ENCODE measurements around the gene ATF6.

The ATF6 gene

DNA sequence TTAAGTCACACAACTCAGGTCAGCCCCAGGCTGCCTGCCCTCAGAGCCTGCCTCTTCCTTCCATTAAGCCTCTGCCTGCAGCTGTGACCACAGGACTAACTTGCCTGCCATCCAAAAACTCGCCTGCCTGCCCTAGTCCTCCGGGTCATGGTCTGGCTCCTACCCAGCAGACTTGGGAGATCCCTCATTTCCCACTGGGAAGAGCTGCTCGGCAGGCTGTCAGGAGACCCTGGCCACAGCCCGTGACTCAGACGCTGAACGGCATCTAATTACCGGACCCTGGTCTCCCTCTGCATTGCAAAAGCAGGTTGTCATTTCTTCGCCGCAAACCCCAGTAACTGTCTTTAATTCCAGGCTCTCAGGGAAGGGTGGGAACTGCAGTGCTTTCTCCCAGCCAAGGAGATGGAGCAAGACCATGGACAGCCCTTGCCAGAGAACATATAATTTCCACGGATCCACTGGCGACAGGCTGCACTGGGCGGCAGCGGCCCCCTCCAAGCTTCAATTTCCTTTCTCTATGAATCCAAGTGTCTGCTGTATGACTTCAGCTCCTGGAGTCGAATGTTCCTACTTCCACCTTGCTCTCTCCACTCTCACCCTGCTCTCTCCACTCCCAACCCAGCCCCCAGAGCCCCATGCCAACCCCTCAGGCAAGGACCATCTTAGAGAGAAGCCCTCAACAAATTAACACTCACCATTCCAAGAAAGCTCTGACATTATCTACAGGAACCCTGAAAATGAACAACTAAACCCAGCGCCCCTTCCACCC, 237.1 kb downstream of the ATF6 start:
- TF ChIP-seq FOXK2 (IDR thresholded peaks at IDR 0.05) = no peak
- no peak for TF ChIP-seq SUZ12 (IDR thresholded peaks at IDR 0.05)
- TF ChIP-seq CTBP1 (IDR thresholded peaks at IDR 0.05; ENCODE audit: borderline replicate concordance) = no peak
- no peak for TF ChIP-seq SP1 (IDR thresholded peaks at IDR 0.05)
- no peak for DNase-seq (ENCODE audit: extremely low spot score)
- POLR2A ChIA-PET = no interaction called here
- CTCF ChIA-PET = no interaction called here

DNA sequence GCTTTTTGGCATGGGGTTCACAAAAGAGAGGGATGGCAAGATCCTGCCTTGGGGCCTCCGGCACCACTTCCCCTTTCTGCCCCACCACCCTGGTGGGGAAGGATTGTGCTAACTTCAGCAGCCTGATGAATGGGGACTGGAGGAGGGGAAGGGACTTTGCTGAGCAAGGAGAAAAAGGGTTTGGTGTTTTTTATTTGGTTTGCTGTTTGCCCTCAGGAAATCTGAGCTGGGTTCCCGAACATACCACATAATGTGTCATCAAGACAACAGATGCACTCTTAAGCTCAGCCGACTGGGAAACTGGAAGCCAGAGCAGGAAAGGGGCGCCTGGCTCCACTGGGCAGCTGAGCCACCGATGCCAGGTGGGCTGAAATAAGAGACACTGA, 237.7 kb downstream of the ATF6 start:
- DNase-seq (ENCODE audit: extremely low spot score) = no peak
- ChIA-PET POLR2A (no interaction called here), CTCF (no interaction called here)
- no peak for TF ChIP-seq SUZ12 (IDR thresholded peaks at IDR 0.05)
- no peak for TF ChIP-seq HDGF (IDR thresholded peaks at IDR 0.05; ENCODE audit: borderline replicate concordance)
- no peak for TF ChIP-seq SP1 (IDR thresholded peaks at IDR 0.05)
- TF ChIP-seq ARNT (IDR thresholded peaks at IDR 0.05) = no peak
- no peak for TF ChIP-seq ELF4 (IDR thresholded peaks at IDR 0.05)
- no peak for TF ChIP-seq FOXA1 (IDR thresholded peaks at IDR 0.05)
- no peak for TF ChIP-seq NFRKB (IDR thresholded peaks at IDR 0.05)
- no peak for TF ChIP-seq TARDBP (IDR thresholded peaks at IDR 0.05)
- no peak for TF ChIP-seq FOXK2 (IDR thresholded peaks at IDR 0.05)
- no peak for TF ChIP-seq FOXM1 (IDR thresholded peaks at IDR 0.05; ENCODE audit: borderline replicate concordance)
- TF ChIP-seq L3MBTL2 (conservative IDR thresholded peaks at IDR 0.05) = no peak
- TF ChIP-seq ZNF384 (IDR thresholded peaks at IDR 0.05) = no peak
- TF ChIP-seq CTBP1 (IDR thresholded peaks at IDR 0.05; ENCODE audit: borderline replicate concordance) = no peak
- no peak for TF ChIP-seq LEF1 (IDR thresholded peaks at IDR 0.05; ENCODE audit: borderline replicate concordance)
- TF ChIP-seq BHLHE40 (IDR thresholded peaks at IDR 0.05; ENCODE audit: borderline replicate concordance) = no peak
- TF ChIP-seq, protein P1, sequence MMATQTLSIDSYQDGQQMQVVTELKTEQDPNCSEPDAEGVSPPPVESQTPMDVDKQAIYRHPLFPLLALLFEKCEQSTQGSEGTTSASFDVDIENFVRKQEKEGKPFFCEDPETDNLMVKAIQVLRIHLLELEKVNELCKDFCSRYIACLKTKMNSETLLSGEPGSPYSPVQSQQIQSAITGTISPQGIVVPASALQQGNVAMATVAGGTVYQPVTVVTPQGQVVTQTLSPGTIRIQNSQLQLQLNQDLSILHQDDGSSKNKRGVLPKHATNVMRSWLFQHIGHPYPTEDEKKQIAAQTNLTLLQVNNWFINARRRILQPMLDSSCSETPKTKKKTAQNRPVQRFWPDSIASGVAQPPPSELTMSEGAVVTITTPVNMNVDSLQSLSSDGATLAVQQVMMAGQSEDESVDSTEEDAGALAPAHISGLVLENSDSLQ (IDR thresholded peaks at IDR 0.05) = no peak

DNA sequence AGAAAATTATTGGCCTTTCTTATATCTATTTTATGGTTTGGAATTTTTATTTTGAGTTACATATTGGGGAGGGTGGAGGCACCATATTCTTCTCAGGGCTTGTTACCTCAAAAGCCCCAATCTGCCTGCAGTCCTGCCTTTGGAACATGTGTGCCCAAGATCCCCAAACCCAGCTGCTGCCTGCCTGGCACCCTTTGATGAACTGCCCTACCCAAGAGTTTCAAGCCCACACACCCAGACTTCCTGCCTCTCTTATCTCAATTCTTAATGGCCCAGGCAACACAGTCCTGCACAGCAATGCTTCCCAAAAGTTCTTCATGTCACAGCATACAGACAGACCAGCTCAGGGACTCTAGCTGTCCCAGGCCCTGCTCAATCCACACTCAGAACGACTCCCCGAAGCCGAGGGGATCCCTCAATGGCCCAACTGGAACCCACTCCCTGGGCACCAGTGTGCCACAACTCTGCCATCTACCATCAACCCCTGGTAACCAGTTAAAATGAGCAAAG, 238.4 kb downstream of the ATF6 start:
- DNase-seq (ENCODE audit: extremely low spot score) = no peak
- ChIA-PET CTCF (no interaction called here), POLR2A (no interaction called here)
- TF ChIP-seq LEF1 (IDR thresholded peaks at IDR 0.05; ENCODE audit: borderline replicate concordance) (no peak), FOXM1 (IDR thresholded peaks at IDR 0.05; ENCODE audit: borderline replicate concordance) (no peak), FOXK2 (IDR thresholded peaks at IDR 0.05) (no peak), SP1 (IDR thresholded peaks at IDR 0.05) (no peak), ELF4 (IDR thresholded peaks at IDR 0.05) (no peak), NFRKB (IDR thresholded peaks at IDR 0.05) (no peak), TARDBP (IDR thresholded peaks at IDR 0.05) (no peak), L3MBTL2 (conservative IDR thresholded peaks at IDR 0.05) (no peak), ARNT (IDR thresholded peaks at IDR 0.05) (no peak), BHLHE40 (IDR thresholded peaks at IDR 0.05; ENCODE audit: borderline replicate concordance) (no peak), CTBP1 (IDR thresholded peaks at IDR 0.05; ENCODE audit: borderline replicate concordance) (no peak), HDGF (IDR thresholded peaks at IDR 0.05; ENCODE audit: borderline replicate concordance) (no peak)
- TF ChIP-seq, protein P1 (IDR thresholded peaks at IDR 0.05) = no peak

DNA sequence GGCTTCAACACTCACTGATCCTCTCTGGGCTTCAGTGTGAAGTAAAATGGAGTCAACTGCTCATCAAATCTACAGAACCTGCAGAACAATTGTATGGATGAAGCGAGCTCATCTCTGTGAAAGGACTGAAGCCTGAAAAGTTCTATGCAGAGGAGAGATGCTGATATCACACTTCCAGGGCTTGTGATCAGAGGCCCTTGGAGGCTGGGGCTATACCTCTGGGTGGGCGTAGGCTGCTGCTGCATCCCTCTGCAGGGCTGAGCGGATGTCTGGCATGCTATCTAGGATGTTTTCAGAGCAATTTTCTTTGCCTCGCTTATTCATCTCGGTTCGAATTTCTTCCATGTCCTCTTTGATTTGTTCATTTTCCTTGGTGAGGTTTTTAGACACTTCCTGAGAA, 240.0 kb downstream of the ATF6 start:
- TF ChIP-seq SUZ12 (IDR thresholded peaks at IDR 0.05) (no peak), LEF1 (IDR thresholded peaks at IDR 0.05; ENCODE audit: borderline replicate concordance) (no peak), ELF4 (IDR thresholded peaks at IDR 0.05) (no peak), BHLHE40 (IDR thresholded peaks at IDR 0.05; ENCODE audit: borderline replicate concordance) (no peak), L3MBTL2 (conservative IDR thresholded peaks at IDR 0.05) (no peak), CTBP1 (IDR thresholded peaks at IDR 0.05; ENCODE audit: borderline replicate concordance) (no peak), FOXK2 (IDR thresholded peaks at IDR 0.05) (no peak), SP1 (IDR thresholded peaks at IDR 0.05) (no peak), ZNF384 (IDR thresholded peaks at IDR 0.05) (no peak), TARDBP (IDR thresholded peaks at IDR 0.05) (no peak), HDGF (IDR thresholded peaks at IDR 0.05; ENCODE audit: borderline replicate concordance) (no peak), ARNT (IDR thresholded peaks at IDR 0.05) (no peak), FOXA1 (IDR thresholded peaks at IDR 0.05) (no peak), NFRKB (IDR thresholded peaks at IDR 0.05) (no peak)
- TF ChIP-seq, protein P1 (IDR thresholded peaks at IDR 0.05) = no peak
- POLR2A ChIA-PET = no interaction called here
- DNase-seq (ENCODE audit: extremely low spot score) = no peak
- CTCF ChIA-PET = interaction anchor here (0.6 to 0.7 kb wide), 2 partner anchors 13 to 183 kb away, joined by 4 to 6 read pairs; no protein-coding TSS in a partner anchor

DNA sequence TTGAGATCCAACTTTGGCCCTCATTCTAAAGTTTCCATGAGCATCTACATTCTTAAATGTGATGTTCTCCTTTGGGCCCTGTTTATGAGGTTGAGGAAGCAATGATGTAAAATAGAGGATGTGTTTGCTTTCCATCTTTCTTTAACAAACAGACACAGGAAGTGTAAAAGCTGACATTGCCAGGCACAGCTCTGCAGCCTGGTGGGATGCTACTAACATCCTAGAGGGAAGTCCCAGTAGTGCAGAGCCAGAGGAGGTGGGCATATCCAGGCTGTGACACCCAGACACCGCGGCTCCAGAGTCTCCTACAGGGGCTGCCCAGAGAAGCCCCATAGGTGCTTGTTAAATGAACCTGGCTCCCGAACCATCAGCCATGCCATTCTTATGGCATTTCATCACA, 241.3 kb downstream of the ATF6 start:
- ChIA-PET CTCF (no interaction called here), POLR2A (no interaction called here)
- no peak for DNase-seq (ENCODE audit: extremely low spot score)
- TF ChIP-seq FOXA1 (IDR thresholded peaks at IDR 0.05) (no peak), NFRKB (IDR thresholded peaks at IDR 0.05) (no peak), LEF1 (IDR thresholded peaks at IDR 0.05; ENCODE audit: borderline replicate concordance) (no peak), L3MBTL2 (conservative IDR thresholded peaks at IDR 0.05) (no peak), FOXK2 (IDR thresholded peaks at IDR 0.05) (no peak)

DNA sequence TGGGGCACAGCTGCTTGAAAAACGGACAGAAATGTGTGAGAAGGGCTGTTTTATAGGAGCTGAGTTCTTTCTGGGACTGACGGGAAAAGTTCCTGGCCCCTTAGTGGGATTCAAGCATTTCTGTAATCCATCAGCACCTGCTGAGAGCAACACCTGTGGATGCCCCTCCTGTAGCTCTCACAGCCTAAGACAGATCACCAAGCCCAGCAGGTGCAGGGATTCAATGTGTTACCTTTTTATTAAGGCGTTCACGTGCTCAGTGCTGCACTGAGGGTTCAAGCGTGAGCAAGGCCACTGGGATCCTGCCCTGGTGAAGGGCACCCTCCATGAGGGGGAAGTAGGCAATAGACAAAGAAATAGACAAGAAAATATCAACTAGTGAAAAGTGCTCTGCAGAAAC, 242.7 kb downstream of the ATF6 start:
- TF ChIP-seq ZNF384 (IDR thresholded peaks at IDR 0.05) (no peak), CTBP1 (IDR thresholded peaks at IDR 0.05; ENCODE audit: borderline replicate concordance) (no peak), SP1 (IDR thresholded peaks at IDR 0.05) (no peak), FOXA1 (IDR thresholded peaks at IDR 0.05) (no peak), LEF1 (IDR thresholded peaks at IDR 0.05; ENCODE audit: borderline replicate concordance) (no peak), HDGF (IDR thresholded peaks at IDR 0.05; ENCODE audit: borderline replicate concordance) (no peak), L3MBTL2 (conservative IDR thresholded peaks at IDR 0.05) (no peak), NFRKB (IDR thresholded peaks at IDR 0.05) (no peak), FOXK2 (IDR thresholded peaks at IDR 0.05) (no peak), FOXM1 (IDR thresholded peaks at IDR 0.05; ENCODE audit: borderline replicate concordance) (no peak)
- CTCF ChIA-PET = no interaction called here
- no peak for DNase-seq (ENCODE audit: extremely low spot score)
- POLR2A ChIA-PET = no interaction called here

All from HEK293T (cell line).